SIG-M5 treated with dmso at 0.1 percent for 504 hours (cell line): Measurements from ENCODE around the gene SHOC2.

Experiments used
- DNase-seq: peaks from one replicate; lab custom pipeline; 2025; ENCODE audit not compliant: unreplicated experiment; lab: John Stamatoyannopoulos, UW

SHOC2 gene

DNA sequence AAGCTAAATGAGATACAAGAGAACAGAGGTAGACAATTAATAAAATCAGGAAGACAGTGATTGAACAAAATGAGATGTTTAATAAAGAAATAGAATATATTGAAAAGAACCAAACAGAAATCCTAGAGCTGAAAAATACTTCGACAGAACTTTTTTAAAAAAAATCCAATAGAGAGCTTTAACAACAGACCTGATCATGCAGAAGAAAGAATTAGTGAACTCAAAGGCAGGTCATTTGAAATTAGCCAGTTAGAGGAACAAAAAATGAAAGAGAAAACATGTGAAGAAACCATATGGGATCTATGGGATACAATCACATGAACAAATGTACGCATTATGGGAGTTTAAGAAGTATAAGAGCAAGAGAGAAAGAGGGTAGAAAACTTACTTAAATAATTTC is 120.1 kb downstream of the SHOC2 start:
- DNase-seq = no peak

DNA sequence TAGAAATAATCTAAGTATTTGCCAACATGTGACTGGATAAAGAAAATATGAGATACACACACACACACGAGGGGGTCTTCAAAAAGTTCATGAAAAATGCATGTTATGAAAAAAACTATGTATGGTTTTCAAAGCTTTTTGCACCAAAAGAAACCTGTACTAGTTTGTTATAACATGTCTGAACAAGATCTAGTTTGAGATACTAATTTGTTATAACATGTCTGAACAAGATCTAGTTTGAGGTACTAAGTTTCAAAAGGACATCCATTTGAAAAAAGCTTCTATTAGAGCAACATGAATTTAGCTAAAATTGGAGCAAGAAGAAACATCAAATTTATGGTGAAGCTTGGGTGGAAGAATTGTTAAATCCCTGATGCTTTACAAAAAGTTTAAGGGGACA is 137.6 kb downstream of the SHOC2 start:
- DNase-seq = no peak
